Right lobe of liver (tissue), 6 donors: ENCODE measurements around the gene PNPLA1. TPM values are rescaled to one million over a fixed set of nuclear protein-coding genes. Genes with fewer than 3 reads are reported as not detected.

Experiments used
- ATAC-seq, 4 donors: fragments of 200-7000 bp; cut with Tn5 transposase; one replicate each; pipeline ENCODE4 v1.9.1; 2020; ENCODE audit warnings: mild to moderate bottlenecking in 4 of 4, moderate library complexity in 4 of 4
- DNase-seq, 3 donors: peaks; one replicate each; pipeline ENCODE4 v3.0.0-alpha.2; 2020
- H3K27ac ChIP-seq, 3 donors: fragments of 200-600 bp; one replicate each; pipeline ENCODE4 v1.8.0; 2022
- H3K27me3 ChIP-seq, 2 donors: fragments of 200-600 bp; one replicate each; pipeline ENCODE4 v1.8.0; 2022
- H3K36me3 ChIP-seq, 4 donors: fragments of 200-600 bp; sonication (generic) in 1 of 4; one replicate each; pipeline versions ENCODE4 v1.5.1 to v1.8.0; 2017 to 2022; ENCODE audit warnings: control low read depth in 1 of 4
- H3K4me1 ChIP-seq, 4 donors: fragments of 200-600 bp; sonication (generic) in 1 of 4; one replicate each; pipeline versions ENCODE4 v1.5.1 to v1.8.0; 2017 to 2022; ENCODE audit warnings: control low read depth in 1 of 4
- H3K4me3 ChIP-seq, 3 donors: fragments of 200-600 bp; one replicate each; pipeline ENCODE4 v1.8.0; 2022
- H3K9me3 ChIP-seq, 4 donors: fragments of 200-600 bp; sonication (generic) in 1 of 4; one replicate each; pipeline versions ENCODE4 v1.5.1 to v1.8.0; 2017 to 2022; ENCODE audit warnings: control low read depth in 1 of 4
- POLR2A ChIP-seq: fragments of 450-650 bp; IDR thresholded peaks from one replicate; pipeline ENCODE4 v1.6.1; 2017; ENCODE audit warnings: antibody characterized with exemption, mild to moderate bottlenecking
- WGBS: methylation state at CpG from one replicate; pipeline ENCODE4 v1.1.6; 2018; ENCODE audit warnings: low coverage, low lambda C conversion rate; ENCODE audit not compliant: insufficient coverage; ENCODE audit errors: missing lambda C conversion rate; 5-methylcytosine and 5-hydroxymethylcytosine counted together
- intact Hi-C, 2 donors: fragments of 100-400 bp; cut with DNase I; formaldehyde crosslinking; loops; one replicate each; pipeline versions ENCODE4 v1.11.2 to v1.14.1; 2022
- total RNA-seq, 6 experiments: library from RNA; depleted of rRNA in 2 of 6; stranded (reverse); fragments of >200 nt in 2 of 6; fragmentation: NEBNext Ultra II Directional in 3 of 6; extraction: Animal tissue kit (Norgen Biotek cat#: 25700) in 3 of 6; gene quantifications; one replicate each; pipeline versions ENCODE4 v1.1.0 to v1.2.4, GENCODE V29; 2016 to 2023
- TF ChIP-seq, protein P1 (sequence below), 4 donors: fragments of 200-600 bp in 3 of 4; fragments of 450-650 bp in 1 of 4; IDR thresholded peaks; one replicate each; pipeline versions ENCODE4 v1.5.1 to v1.8.0; 2016 to 2022; ENCODE audit warnings: antibody characterized with exemption in 4 of 4, mild to moderate bottlenecking in 2 of 4
- donor health status: DM: no; HTN: yes; CAD: no.
- donor health status: DM: no; HTN: no; CAD: no.
- donor health status: DM: no; HTN: no; CAD: no.
- donor health status: DM: no; HTN: yes; CAD: no.
- donor health status: DM: no; HTN: yes; CAD: no.

Gene PNPLA1
- total RNA-seq, 6 experiments from 2014 or later, result not detected

DNA sequence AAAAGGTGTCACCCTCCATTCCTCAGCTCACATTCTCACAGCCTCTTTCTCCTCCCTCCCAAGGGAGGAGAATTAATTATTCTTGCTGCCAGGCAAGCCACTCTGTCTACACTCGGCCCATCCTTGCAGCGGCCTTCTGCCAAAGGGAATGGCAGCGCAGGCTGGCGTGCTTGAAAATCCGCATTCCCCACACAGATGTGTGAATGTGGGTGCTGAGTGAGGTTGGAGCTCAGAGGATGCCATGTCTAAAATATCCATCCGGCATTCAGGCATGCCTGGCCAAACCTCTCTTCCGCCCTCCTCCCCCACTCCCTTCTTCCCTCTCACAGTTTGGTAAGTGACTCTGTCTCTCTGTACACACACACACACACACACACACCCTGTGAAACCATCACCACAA, 27.7 kb downstream of the PNPLA1 start:
- H3K27me3 ChIP-seq, result no peaks in the 10 kb centered on the region
- no peak overlapping the region for H3K4me3 ChIP-seq
- H3K36me3 ChIP-seq, result no peaks in the 10 kb centered on the region
- intact Hi-C loops, result no loop called here
- ATAC-seq (no peak), DNase-seq (no peak)
- H3K9me3 ChIP-seq, result no peaks in the 10 kb centered on the region
- 90% methylated on average over 7 of the region's 7 CpGs for WGBS
- no peaks in the 10 kb centered on the region for H3K4me1 ChIP-seq
- no peak for TF ChIP-seq POLR2A
- TF ChIP-seq, protein P1, sequence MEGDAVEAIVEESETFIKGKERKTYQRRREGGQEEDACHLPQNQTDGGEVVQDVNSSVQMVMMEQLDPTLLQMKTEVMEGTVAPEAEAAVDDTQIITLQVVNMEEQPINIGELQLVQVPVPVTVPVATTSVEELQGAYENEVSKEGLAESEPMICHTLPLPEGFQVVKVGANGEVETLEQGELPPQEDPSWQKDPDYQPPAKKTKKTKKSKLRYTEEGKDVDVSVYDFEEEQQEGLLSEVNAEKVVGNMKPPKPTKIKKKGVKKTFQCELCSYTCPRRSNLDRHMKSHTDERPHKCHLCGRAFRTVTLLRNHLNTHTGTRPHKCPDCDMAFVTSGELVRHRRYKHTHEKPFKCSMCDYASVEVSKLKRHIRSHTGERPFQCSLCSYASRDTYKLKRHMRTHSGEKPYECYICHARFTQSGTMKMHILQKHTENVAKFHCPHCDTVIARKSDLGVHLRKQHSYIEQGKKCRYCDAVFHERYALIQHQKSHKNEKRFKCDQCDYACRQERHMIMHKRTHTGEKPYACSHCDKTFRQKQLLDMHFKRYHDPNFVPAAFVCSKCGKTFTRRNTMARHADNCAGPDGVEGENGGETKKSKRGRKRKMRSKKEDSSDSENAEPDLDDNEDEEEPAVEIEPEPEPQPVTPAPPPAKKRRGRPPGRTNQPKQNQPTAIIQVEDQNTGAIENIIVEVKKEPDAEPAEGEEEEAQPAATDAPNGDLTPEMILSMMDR (IDR thresholded peaks at IDR 0.05), result no peak
- H3K27ac ChIP-seq, result no peak overlapping the region

DNA sequence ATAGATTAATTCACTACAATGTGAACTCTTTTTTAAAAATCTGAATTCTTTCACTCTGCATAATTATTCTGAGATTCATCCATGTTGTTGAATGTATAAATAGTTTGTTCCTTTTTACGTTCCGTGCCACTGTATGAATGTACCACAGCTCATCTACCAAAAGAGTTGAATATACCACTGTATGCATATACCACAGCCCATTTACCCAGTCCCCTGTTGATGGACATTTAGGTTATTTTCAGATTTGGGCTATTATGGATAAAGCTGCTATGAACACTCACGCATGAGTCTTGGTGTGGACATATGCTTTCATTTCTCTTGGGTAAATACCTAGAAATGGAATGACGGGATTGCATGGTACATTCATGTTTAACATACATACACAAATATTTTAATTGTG, 28.2 kb downstream of the PNPLA1 start:
- DNase-seq (no peak), ATAC-seq (no peak)
- intact Hi-C loops, result no loop called here
- no peaks in the 10 kb centered on the region for H3K9me3 ChIP-seq
- no peak for TF ChIP-seq POLR2A
- TF ChIP-seq, protein P1 (IDR thresholded peaks at IDR 0.05), result no peak
- H3K36me3 ChIP-seq, result no peaks in the 10 kb centered on the region
- WGBS, result 83% methylated on average over 4 of the region's 4 CpGs
- H3K27ac ChIP-seq, result no peak overlapping the region
- H3K4me1 ChIP-seq, result no peaks in the 10 kb centered on the region
- no peaks in the 10 kb centered on the region for H3K27me3 ChIP-seq
- H3K4me3 ChIP-seq, result no peak overlapping the region

DNA sequence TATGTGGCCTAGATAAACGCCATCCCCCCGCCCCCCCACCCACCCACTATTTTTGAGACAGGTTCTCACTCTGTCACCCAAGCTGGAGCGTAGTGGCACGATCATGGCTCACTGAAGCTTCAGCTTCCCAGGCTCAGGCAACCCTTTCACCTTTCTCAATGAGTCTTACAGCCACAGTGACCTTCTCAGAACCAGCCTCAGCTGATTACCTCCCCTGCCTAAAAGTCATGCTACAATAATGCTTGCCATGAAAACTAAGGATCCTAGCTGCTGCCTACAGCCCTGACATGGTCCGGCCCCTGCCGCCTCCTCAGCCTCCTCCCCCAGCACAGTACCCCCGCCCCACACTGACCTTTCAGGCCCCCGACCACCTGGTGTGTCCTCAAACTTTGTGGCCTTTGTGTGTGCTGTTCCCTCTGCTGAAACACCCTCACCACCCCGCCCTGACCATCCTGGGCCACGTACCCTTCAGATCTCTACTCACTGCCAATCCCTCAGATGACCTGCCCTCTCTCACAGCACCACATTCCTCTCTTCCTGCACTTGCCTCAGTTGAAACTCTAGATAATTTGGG, 31.3 kb downstream of the PNPLA1 start:
- no peaks in the 10 kb centered on the region for H3K36me3 ChIP-seq
- H3K27ac ChIP-seq, result no peak overlapping the region
- intact Hi-C loops, result loop anchor here (10.0 kb wide), 1 partner anchor 64 kb away; no protein-coding TSS in a partner anchor
- H3K4me1 ChIP-seq, result no peaks in the 10 kb centered on the region
- no peaks in the 10 kb centered on the region for H3K9me3 ChIP-seq
- WGBS, result 69% methylated on average over 9 of the region's 10 CpGs
- H3K4me3 ChIP-seq, result no peak overlapping the region
- DNase-seq (no peak), ATAC-seq (no peak)
- no peaks in the 10 kb centered on the region for H3K27me3 ChIP-seq
- TF ChIP-seq POLR2A, result no peak
- TF ChIP-seq, protein P1 (IDR thresholded peaks at IDR 0.05), result no peak

DNA sequence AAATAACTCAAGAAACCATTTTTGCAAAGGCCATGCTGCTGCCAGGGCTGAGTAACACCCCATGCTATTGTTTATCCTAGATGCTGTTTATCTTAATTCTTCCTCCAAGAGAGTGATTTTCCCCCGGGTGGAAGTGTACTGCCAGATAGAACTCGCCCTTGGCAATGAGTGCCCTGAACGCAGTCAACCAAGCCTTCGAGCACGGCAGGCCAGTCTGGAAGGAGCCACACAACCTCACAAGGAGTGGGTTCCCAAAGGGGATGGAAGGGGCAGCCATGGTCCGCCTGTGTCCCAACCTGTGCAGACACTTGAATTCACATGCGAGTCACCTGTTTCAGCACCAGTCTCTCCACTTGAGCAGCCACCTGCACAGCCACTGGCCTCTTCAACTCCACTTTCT, 31.9 kb downstream of the PNPLA1 start:
- Histone ChIP-seq H3K27ac (no peak overlapping the region), H3K36me3 (no peaks in the 10 kb centered on the region), H3K4me3 (no peak overlapping the region), H3K9me3 (no peaks in the 10 kb centered on the region), H3K27me3 (no peaks in the 10 kb centered on the region), H3K4me1 (no peaks in the 10 kb centered on the region)
- intact Hi-C loops, result loop anchor here (10.0 kb wide), 1 partner anchor 63 kb away; no protein-coding TSS in a partner anchor
- DNase-seq (no peak), ATAC-seq (no peak)
- TF ChIP-seq, protein P1 (IDR thresholded peaks at IDR 0.05), result no peak
- no peak for TF ChIP-seq POLR2A
- 82% methylated on average over 5 of the region's 7 CpGs for WGBS
